HepG2 (cell line): ENCODE data around the gene CAGE1. TPM values are rescaled to one million over a fixed set of nuclear protein-coding genes. Genes with fewer than 3 reads are reported as not detected.
A peak's percentile ranks its signal among the peaks of the same experiment; 100 is the strongest.

Experiments
- ASH2L ChIP-seq: fragments of 300-600, 200-600 bp; sonication (generic); IDR thresholded peaks from 2 replicates; pipeline ENCODE4 v1.7.0; 2017; ENCODE audit warnings: low read depth, mild to moderate bottlenecking, moderate library complexity, mixed read lengths, low read length; ENCODE audit not compliant: insufficient read length
- FUBP1 ChIP-seq: sonication (generic); formaldehyde crosslinking; IDR thresholded peaks from 2 replicates; pipeline ENCODE4 v1.5.1; 2020; ENCODE audit warnings: missing genetic modification reagents, mild to moderate bottlenecking, borderline replicate concordance
- MAFF ChIP-seq: IDR thresholded peaks from 2 replicates; pipeline ENCODE4 v1.6.1; 2011; ENCODE audit warnings: low read depth, low read length, improper control_type of control experiment
- NFRKB ChIP-seq: fragments of 450-650 bp; IDR thresholded peaks from 2 replicates; pipeline ENCODE4 v1.6.1; 2017
- ZBTB38 ChIP-seq: sonication (generic); formaldehyde crosslinking; IDR thresholded peaks from 2 replicates; pipeline ENCODE4 v1.5.1; 2020; ENCODE audit warnings: mild to moderate bottlenecking, missing genetic modification reagents
- ZFP1 ChIP-seq: IDR thresholded peaks from 2 replicates; pipeline ENCODE4 v1.6.1; 2016
- ZNF121 ChIP-seq: sonication (generic); formaldehyde crosslinking; IDR thresholded peaks from 2 replicates; pipeline ENCODE4 v1.5.0; 2020; ENCODE audit warnings: mild to moderate bottlenecking, missing genetic modification reagents
- ZNF646 ChIP-seq: sonication (generic); formaldehyde crosslinking; IDR thresholded peaks from 2 replicates; pipeline ENCODE4 v1.9.0; 2021; ENCODE audit warnings: mild to moderate bottlenecking, missing genetic modification reagents
- polyA plus RNA-seq, 8 experiments: library from polyadenylated mRNA; depleted of rRNA in 3 of 8; stranded (reverse) in 7 of 8; unstranded in 1 of 8; fragments of >200 nt; fragmentation: Illumina TruSeq in 4 of 8; extraction: Trizol in 4 of 8; gene quantifications; 2 replicates each; pipeline versions ENCODE4 v1.2.1 to v1.2.3, GENCODE V29; 2011 to 2016; ENCODE audit warnings: low read depth in 4 of 8, missing spikeins in 1 of 8, mixed read lengths in 1 of 8; ENCODE audit not compliant: insufficient read depth in 1 of 8
- total RNA-seq, 5 experiments: library from RNA; depleted of rRNA; stranded (reverse); fragments of >200 nt; fragmentation: Illumina TruSeq; extraction: Trizol; gene quantifications; 2 replicates each; pipeline ENCODE4 v1.2.3, GENCODE V29; 2016; ENCODE audit warnings: low read depth in 1 of 5

Gene CAGE1
- total and polyA plus RNA-seq, 2 of the 13 experiments (the other 11 are each of a cell fraction or from before 2014, with no cell fraction given) = 0.03 to 0.15 TPM

- TF ChIP-seq ZNF121 (CRISPR knock-in tag) (peak; percentile 83), FUBP1 (CRISPR knock-in tag) (no peak), ZNF646 (CRISPR knock-in tag) (no peak), MAFF (no peak), ZBTB38 (CRISPR knock-in tag) (no peak), ZFP1 (CRISPR knock-in tag) (no peak), NFRKB (no peak), ASH2L (no peak)
Observed at GRCh38 chr6:7309050-7309449, 80.5 kb downstream of the CAGE1 start (continued).
